Esophagus muscularis mucosa (tissue), 4 donors: ENCODE measurements around the gene AP4S1.

Experiments used
- EP300 ChIP-seq: sonication (generic); formaldehyde crosslinking; IDR thresholded peaks from one replicate; pipeline ENCODE4 v1.6.1; 2017; ENCODE audit warnings: antibody characterized with exemption
- POLR2A ChIP-seq: fragments of 450-650 bp; IDR thresholded peaks from one replicate; pipeline ENCODE4 v1.6.1; 2017; ENCODE audit warnings: antibody characterized with exemption, moderate library complexity, mild to moderate bottlenecking, low read depth
- TF ChIP-seq, protein P1 (sequence below), 3 experiments: fragments of 200-600 bp in 2 of 3; fragments of 450-650 bp in 1 of 3; sonication (generic) in 2 of 3; IDR thresholded peaks; one replicate each; pipeline ENCODE4 v1.5.1; 2017 to 2019; ENCODE audit warnings: antibody characterized with exemption in 3 of 3, mild to moderate bottlenecking in 2 of 3, moderate library complexity in 1 of 3

DNA sequence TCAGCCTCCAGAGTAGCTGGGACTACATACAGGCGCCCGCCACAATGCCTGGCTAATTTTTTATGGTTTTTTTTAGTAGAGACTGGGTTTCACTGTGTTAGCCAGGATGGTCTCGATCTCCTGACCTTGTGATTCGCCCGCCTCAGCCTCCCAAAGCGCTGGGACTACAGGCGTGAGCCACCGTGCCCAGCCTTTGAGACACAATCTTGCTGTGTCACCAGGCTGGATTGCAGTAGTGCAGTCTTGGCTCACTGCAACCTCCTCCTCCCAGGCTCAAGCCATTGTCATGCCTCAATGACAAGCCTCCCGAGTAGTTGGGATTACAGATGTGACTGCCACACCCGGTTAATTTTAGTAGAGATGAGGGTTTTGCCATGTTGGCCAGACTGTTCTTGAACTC, 22.1 kb downstream of the AP4S1 start:
- TF ChIP-seq, protein P1, sequence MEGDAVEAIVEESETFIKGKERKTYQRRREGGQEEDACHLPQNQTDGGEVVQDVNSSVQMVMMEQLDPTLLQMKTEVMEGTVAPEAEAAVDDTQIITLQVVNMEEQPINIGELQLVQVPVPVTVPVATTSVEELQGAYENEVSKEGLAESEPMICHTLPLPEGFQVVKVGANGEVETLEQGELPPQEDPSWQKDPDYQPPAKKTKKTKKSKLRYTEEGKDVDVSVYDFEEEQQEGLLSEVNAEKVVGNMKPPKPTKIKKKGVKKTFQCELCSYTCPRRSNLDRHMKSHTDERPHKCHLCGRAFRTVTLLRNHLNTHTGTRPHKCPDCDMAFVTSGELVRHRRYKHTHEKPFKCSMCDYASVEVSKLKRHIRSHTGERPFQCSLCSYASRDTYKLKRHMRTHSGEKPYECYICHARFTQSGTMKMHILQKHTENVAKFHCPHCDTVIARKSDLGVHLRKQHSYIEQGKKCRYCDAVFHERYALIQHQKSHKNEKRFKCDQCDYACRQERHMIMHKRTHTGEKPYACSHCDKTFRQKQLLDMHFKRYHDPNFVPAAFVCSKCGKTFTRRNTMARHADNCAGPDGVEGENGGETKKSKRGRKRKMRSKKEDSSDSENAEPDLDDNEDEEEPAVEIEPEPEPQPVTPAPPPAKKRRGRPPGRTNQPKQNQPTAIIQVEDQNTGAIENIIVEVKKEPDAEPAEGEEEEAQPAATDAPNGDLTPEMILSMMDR (IDR thresholded peaks at IDR 0.05), result no peak
- no peak for TF ChIP-seq EP300
- TF ChIP-seq POLR2A, result no peak
